Activated T-cell treated with anti-CD3 and anti-CD28 coated beads, Interleukin-2, amount 50 U/mL, for 48 hours (primary cell): Measurements from ENCODE around the gene TSC2.
"Not testable (repeated sequence)": the region's sequence is repeated elsewhere in the genome, so short reads cannot be mapped to it uniquely, and the experiment has no call there.

ENCODE experiments used
- DNase-seq, 2 experiments: peaks; one replicate each; pipeline ENCODE4 v3.0.0-alpha.2; 2020

TSC2 gene

GRCh38 chr16:2125609-2126008 is 77.8 kb downstream of the TSC2 start:
- DNase-seq = not testable (repeated sequence)

- DNase-seq = not testable (repeated sequence)
Measured at GRCh38 chr16:2126161-2126743, 78.5 kb downstream of the TSC2 start.

- not testable (repeated sequence) for DNase-seq
Measured at GRCh38 chr16:2126928-2127556, 79.3 kb downstream of the TSC2 start.

GRCh38 chr16:2127630-2128280 is 80.0 kb downstream of the TSC2 start:
- DNase-seq = peak; percentile 32 to 34

GRCh38 chr16:2129251-2129650 is 81.5 kb downstream of the TSC2 start:
- DNase-seq = not testable (repeated sequence)

GRCh38 chr16:2129890-2130447 is 82.2 kb downstream of the TSC2 start:
- DNase-seq = not testable (repeated sequence)

GRCh38 chr16:2133797-2134196 is 86.0 kb downstream of the TSC2 start:
- DNase-seq = not testable (repeated sequence)

- peak; percentile 34 to 46 for DNase-seq
Measured at GRCh38 chr16:2135071-2135470, 87.3 kb downstream of the TSC2 start.

GRCh38 chr16:2135770-2136490 is 88.1 kb downstream of the TSC2 start, which contains the start of gene PKD1:
Gene PKD1, minus strand, starts transcription at chr16:2135898. Its CDS starts 209 bp downstream, at chr16:2135689.
- DNase-seq = peak; percentile 99
